Measurements from ENCODE around the gene CDH13. TPM values are rescaled to one million over a fixed set of nuclear protein-coding genes. Genes with fewer than 3 reads are reported as not detected.
"Not testable (repeated sequence)": the region's sequence is repeated elsewhere in the genome, so short reads cannot be mapped to it uniquely, and the experiment has no call there.

CDH13 gene
- total RNA-seq, 1 experiment from 2014 or later: 49.3 TPM

GRCh38 chr16:82926500-82926899 lies 299.7 kb downstream of the CDH13 start:
- Mint-ChIP-seq H3K27ac (ENCODE audit: low read depth, unreplicated experiment) (no peak overlapping the region), H3K4me1 (ENCODE audit: insufficient read depth, unreplicated experiment) (peaks cover 4% of the 10 kb centered on the region), H3K4me3 (ENCODE audit: unreplicated experiment) (no peak overlapping the region), H3K27me3 (ENCODE audit: insufficient read depth, unreplicated experiment) (no peaks in the 10 kb centered on the region), H3K9me3 (ENCODE audit: unreplicated experiment) (no peaks in the 10 kb centered on the region), H3K36me3 (ENCODE audit: insufficient read depth, unreplicated experiment) (peaks cover 6% of the 10 kb centered on the region)
- intact Hi-C loops (cut with micrococcal nuclease): no loop called here
- ChIA-PET CTCF (interaction anchor here (1.1 kb wide), 1 partner anchor 663 kb away, joined by 5 read pairs; no protein-coding TSS in a partner anchor), POLR2A (no interaction called here)
- DNase-seq (ENCODE audit: unreplicated experiment): no peak
- BruUV-seq (replicated peaks): no TSS peak
- TF ChIP-seq CTCF (IDR thresholded peaks at IDR 0.05; ENCODE audit: unreplicated experiment): no peak

GRCh38 chr16:82933933-82934332 lies 307.2 kb downstream of the CDH13 start:
- H3K9me3 Mint-ChIP-seq (ENCODE audit: unreplicated experiment); DNase-seq (ENCODE audit: unreplicated experiment); H3K36me3 Mint-ChIP-seq (ENCODE audit: insufficient read depth, unreplicated experiment); H3K27ac Mint-ChIP-seq (ENCODE audit: low read depth, unreplicated experiment); H3K4me3 Mint-ChIP-seq (ENCODE audit: unreplicated experiment); BruUV-seq (replicated peaks); intact Hi-C loops (cut with micrococcal nuclease); H3K27me3 Mint-ChIP-seq (ENCODE audit: insufficient read depth, unreplicated experiment); POLR2A ChIA-PET; CTCF ChIA-PET: not testable (repeated sequence)
- H3K4me1 Mint-ChIP-seq (ENCODE audit: insufficient read depth, unreplicated experiment): peaks cover 14% of the 10 kb centered on the region

GRCh38 chr16:82935766-82936165 lies 309.0 kb downstream of the CDH13 start:
- no peak overlapping the region for H3K4me3 Mint-ChIP-seq (ENCODE audit: unreplicated experiment)
- H3K4me1 Mint-ChIP-seq (ENCODE audit: insufficient read depth, unreplicated experiment): peaks cover 15% of the 10 kb centered on the region
- ChIA-PET CTCF (interaction anchor here (0.9 kb wide), 1 partner anchor 10 kb away, joined by 4 read pairs; no protein-coding TSS in a partner anchor), POLR2A (no interaction called here)
- peak; percentile 32 for DNase-seq (ENCODE audit: unreplicated experiment)
- no peak overlapping the region for H3K27ac Mint-ChIP-seq (ENCODE audit: low read depth, unreplicated experiment)
- no TSS peak for BruUV-seq (replicated peaks)
- intact Hi-C loops (cut with micrococcal nuclease): loop anchor here (5.0 kb wide), 1 partner anchor 308 kb away; the partner anchor contains the start of gene CDH13
- TF ChIP-seq CTCF (IDR thresholded peaks at IDR 0.05; ENCODE audit: unreplicated experiment): no peak
- H3K36me3 Mint-ChIP-seq (ENCODE audit: insufficient read depth, unreplicated experiment): peaks cover 7% of the 10 kb centered on the region
- H3K9me3 Mint-ChIP-seq (ENCODE audit: unreplicated experiment): peaks cover 7% of the 10 kb centered on the region
- no peaks in the 10 kb centered on the region for H3K27me3 Mint-ChIP-seq (ENCODE audit: insufficient read depth, unreplicated experiment)

- H3K4me3 Mint-ChIP-seq (ENCODE audit: unreplicated experiment): peak overlapping the region; percentile 28
- TF ChIP-seq CTCF (IDR thresholded peaks at IDR 0.05; ENCODE audit: unreplicated experiment): no peak
- intact Hi-C loops (cut with micrococcal nuclease): loop anchor here (5.0 kb wide), 1 partner anchor 310 kb away; the partner anchor contains the start of gene CDH13
- H3K27me3 Mint-ChIP-seq (ENCODE audit: insufficient read depth, unreplicated experiment): no peaks in the 10 kb centered on the region
- peaks cover 7% of the 10 kb centered on the region for H3K9me3 Mint-ChIP-seq (ENCODE audit: unreplicated experiment)
- ChIA-PET CTCF (interaction anchor here (0.5 to 0.7 kb wide), 2 partner anchors 272 to 279 kb away, joined by 3 to 5 read pairs; no protein-coding TSS in a partner anchor), POLR2A (interaction anchor here (0.6 to 0.7 kb wide), 2 partner anchors 14 to 296 kb away, joined by 3 to 4 read pairs; no protein-coding TSS in a partner anchor)
- peaks cover 7% of the 10 kb centered on the region for H3K36me3 Mint-ChIP-seq (ENCODE audit: insufficient read depth, unreplicated experiment)
- no TSS peak for BruUV-seq (replicated peaks)
- H3K27ac Mint-ChIP-seq (ENCODE audit: low read depth, unreplicated experiment): peak overlapping the region; percentile 80
- peak; percentile 66 for DNase-seq (ENCODE audit: unreplicated experiment)
- peaks cover 15% of the 10 kb centered on the region for H3K4me1 Mint-ChIP-seq (ENCODE audit: insufficient read depth, unreplicated experiment)
Observed at GRCh38 chr16:82936941-82937551, 310.3 kb downstream of the CDH13 start.

Measured in MCF 10A (cell line).